ENCODE measurements around the gene RUNX2.

DNA sequence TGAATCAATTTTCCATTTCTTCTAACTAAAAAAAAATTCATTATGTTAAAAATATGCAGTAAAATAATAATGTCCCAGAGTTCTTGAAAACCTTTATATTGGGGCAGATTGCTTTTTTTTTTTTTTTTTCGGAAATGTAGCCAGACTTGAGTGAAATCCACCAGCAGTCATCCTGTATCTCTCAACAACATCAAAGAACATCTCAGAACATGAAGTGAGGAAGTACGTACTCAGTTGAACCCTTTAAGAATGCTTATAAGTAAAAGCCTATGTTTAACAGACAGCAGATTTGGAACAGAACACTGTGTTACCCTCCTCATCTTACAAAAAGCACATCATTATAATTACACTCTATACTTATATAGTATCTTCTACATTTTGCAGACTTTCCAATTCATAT is 100.6 kb downstream of the RUNX2 start:
- TF ChIP-seq POLR2A (IDR thresholded peaks at IDR 0.05) = peak in 1 of 4 donors; percentile 33
- TF ChIP-seq, protein P1, sequence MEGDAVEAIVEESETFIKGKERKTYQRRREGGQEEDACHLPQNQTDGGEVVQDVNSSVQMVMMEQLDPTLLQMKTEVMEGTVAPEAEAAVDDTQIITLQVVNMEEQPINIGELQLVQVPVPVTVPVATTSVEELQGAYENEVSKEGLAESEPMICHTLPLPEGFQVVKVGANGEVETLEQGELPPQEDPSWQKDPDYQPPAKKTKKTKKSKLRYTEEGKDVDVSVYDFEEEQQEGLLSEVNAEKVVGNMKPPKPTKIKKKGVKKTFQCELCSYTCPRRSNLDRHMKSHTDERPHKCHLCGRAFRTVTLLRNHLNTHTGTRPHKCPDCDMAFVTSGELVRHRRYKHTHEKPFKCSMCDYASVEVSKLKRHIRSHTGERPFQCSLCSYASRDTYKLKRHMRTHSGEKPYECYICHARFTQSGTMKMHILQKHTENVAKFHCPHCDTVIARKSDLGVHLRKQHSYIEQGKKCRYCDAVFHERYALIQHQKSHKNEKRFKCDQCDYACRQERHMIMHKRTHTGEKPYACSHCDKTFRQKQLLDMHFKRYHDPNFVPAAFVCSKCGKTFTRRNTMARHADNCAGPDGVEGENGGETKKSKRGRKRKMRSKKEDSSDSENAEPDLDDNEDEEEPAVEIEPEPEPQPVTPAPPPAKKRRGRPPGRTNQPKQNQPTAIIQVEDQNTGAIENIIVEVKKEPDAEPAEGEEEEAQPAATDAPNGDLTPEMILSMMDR (IDR thresholded peaks at IDR 0.05) = no peak

All from esophagus squamous epithelium (tissue), 4 donors.